IgD-negative memory B cell (primary cell): ENCODE data around the gene DACT1. TPM values are rescaled to one million over a fixed set of nuclear protein-coding genes. Genes with fewer than 3 reads are reported as not detected.

Experiments
- H3K27ac Mint-ChIP-seq, 3 donors: one replicate each; pipeline ENCODE4 v1.8.0; 2020 to 2022; ENCODE audit warnings: mild to moderate bottlenecking in 3 of 3, mixed read lengths in 3 of 3, moderate library complexity in 1 of 3
- H3K27me3 Mint-ChIP-seq: one replicate; pipeline ENCODE4 v1.8.0; 2021; ENCODE audit warnings: mixed read lengths
- H3K36me3 Mint-ChIP-seq: one replicate; pipeline ENCODE4 v1.8.0; 2020; ENCODE audit warnings: mild to moderate bottlenecking, mixed read lengths
- H3K4me1 Mint-ChIP-seq, 3 donors: one replicate each; pipeline ENCODE4 v1.8.0; 2020 to 2022; ENCODE audit warnings: mixed read lengths in 3 of 3, mild to moderate bottlenecking in 1 of 3
- H3K4me3 Mint-ChIP-seq, 4 donors: one replicate each; pipeline ENCODE4 v1.8.0; 2020 to 2022; ENCODE audit warnings: mild to moderate bottlenecking in 4 of 4, mixed read lengths in 4 of 4, moderate library complexity in 3 of 4
- H3K9me3 Mint-ChIP-seq, 3 donors: one replicate each; pipeline ENCODE4 v1.8.0; 2020 to 2021; ENCODE audit warnings: mixed read lengths in 3 of 3, mild to moderate bottlenecking in 1 of 3
- polyA plus RNA-seq: library from polyadenylated mRNA; unstranded; fragments of 300-500 nt; fragmentation: Illumina TruSeq; gene quantifications from one replicate; pipeline ENCODE4 v1.2.3, GENCODE V29; 2021

DACT1 gene
- polyA plus RNA-seq, 1 donor from 2014 or later, result 0.25 TPM

DNA sequence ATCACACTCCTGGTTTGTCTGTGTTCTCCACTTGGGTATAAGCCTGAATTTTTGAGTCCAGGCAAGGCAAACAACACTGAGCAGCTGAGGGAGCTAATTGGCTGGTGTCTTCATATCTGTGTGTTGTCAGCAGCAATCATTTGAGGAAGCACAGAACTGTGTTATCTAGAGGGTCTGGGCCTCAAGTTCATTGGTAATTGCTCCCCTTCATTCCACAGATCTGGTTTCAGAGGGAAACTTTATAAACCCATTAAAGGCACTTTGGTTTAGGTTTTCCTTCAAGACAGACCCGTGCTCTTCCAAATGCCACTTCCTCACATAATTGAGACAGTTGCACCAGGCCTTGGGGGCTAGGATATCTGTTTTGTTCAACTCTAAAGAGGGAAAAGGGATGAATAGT is 5.6 kb downstream of the DACT1 start:
- Mint-ChIP-seq H3K9me3 (no peaks in the 10 kb centered on the region), H3K4me3 (no peak overlapping the region), H3K4me1 (peaks cover 0 to 11% (median 9%) of the 10 kb centered on the region in 3 donors), H3K27ac (no peak overlapping the region), H3K27me3 (peaks cover 14% of the 10 kb centered on the region), H3K36me3 (peaks cover 1% of the 10 kb centered on the region)

DNA sequence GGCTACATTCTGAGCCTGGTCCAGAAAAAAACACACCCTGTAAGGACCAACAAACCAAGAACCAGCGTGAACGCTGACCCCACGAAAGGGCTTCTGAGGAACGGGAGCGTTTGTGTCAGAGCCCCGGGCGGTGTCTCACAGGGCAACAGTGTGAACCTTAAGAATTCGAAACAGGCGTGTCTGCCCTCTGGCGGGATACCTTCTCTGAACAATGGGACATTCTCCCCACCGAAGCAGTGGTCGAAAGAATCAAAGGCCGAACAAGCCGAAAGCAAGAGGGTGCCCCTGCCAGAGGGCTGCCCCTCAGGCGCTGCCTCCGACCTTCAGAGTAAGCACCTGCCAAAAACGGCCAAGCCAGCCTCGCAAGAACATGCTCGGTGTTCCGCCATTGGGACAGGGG is 7.9 kb downstream of the DACT1 start:
- H3K27me3 Mint-ChIP-seq, result peaks cover 1% of the 10 kb centered on the region
- no peak overlapping the region for H3K4me3 Mint-ChIP-seq
- no peak overlapping the region for H3K27ac Mint-ChIP-seq
- H3K36me3 Mint-ChIP-seq, result peaks cover 3% of the 10 kb centered on the region
- H3K4me1 Mint-ChIP-seq, result no peaks in the 10 kb centered on the region
- no peaks in the 10 kb centered on the region for H3K9me3 Mint-ChIP-seq

DNA sequence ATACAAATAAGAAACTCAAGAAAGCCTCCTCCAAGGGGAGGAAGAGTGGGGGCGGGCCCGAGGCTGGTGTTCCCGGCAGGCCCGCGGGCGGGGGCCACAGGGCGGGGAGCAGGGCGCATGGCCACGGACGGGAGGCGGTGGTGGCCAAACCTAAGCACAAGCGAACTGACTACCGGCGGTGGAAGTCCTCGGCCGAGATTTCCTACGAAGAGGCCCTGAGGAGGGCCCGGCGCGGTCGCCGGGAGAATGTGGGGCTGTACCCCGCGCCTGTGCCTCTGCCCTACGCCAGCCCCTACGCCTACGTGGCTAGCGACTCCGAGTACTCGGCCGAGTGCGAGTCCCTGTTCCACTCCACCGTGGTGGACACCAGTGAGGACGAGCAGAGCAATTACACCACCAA is 8.7 kb downstream of the DACT1 start:
- no peaks in the 10 kb centered on the region for H3K4me1 Mint-ChIP-seq
- no peak overlapping the region for H3K27ac Mint-ChIP-seq
- no peak overlapping the region for H3K4me3 Mint-ChIP-seq
- no peaks in the 10 kb centered on the region for H3K27me3 Mint-ChIP-seq
- peaks cover 3% of the 10 kb centered on the region for H3K36me3 Mint-ChIP-seq
- no peaks in the 10 kb centered on the region for H3K9me3 Mint-ChIP-seq

DNA sequence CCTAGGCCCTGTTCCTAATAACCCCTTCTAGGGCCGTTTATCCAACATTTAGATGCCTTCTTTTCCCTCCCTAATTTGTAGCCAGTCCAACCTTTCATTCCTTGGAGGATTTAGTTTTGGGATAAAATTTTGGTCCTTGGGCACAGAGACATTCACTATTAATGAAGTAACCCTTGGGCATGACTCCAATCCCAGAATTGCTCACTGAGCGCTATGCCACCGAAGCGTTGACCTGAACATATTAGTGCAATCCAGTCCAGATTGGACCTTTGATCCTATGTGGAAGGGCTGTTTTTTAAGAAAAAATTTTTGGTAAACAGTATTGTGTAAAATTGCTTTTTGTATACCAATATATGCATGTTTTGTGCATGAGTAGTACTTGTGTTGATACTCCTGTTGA is 10.0 kb downstream of the DACT1 start:
- peaks cover 3% of the 10 kb centered on the region for H3K36me3 Mint-ChIP-seq
- no peaks in the 10 kb centered on the region for H3K4me1 Mint-ChIP-seq
- H3K9me3 Mint-ChIP-seq, result no peaks in the 10 kb centered on the region
- no peak overlapping the region for H3K27ac Mint-ChIP-seq
- no peak overlapping the region for H3K4me3 Mint-ChIP-seq
- no peaks in the 10 kb centered on the region for H3K27me3 Mint-ChIP-seq

DNA sequence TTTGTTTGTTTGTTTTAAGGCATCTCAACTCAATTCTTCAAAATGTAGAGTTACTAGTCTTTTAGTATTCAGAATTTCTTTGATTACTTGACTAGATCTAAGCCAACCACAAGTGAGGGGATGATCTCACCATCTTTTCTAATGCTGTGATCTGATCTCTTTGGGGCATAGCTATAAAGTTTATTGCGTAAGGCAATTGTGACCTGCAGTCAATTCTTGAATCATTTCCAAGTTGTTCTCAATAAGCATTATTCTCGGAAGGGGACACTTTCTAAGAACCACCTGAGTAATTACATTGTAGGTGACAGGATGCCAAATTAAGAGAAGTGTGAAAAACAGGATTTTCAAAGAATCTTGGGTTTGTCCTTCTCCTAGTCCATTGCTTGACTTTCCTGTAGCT is 13.1 kb downstream of the DACT1 start:
- H3K4me3 Mint-ChIP-seq, result no peak overlapping the region
- H3K36me3 Mint-ChIP-seq, result peaks cover 1% of the 10 kb centered on the region
- no peaks in the 10 kb centered on the region for H3K9me3 Mint-ChIP-seq
- H3K27ac Mint-ChIP-seq, result no peak overlapping the region
- no peaks in the 10 kb centered on the region for H3K4me1 Mint-ChIP-seq
- H3K27me3 Mint-ChIP-seq, result peaks cover 2% of the 10 kb centered on the region

DNA sequence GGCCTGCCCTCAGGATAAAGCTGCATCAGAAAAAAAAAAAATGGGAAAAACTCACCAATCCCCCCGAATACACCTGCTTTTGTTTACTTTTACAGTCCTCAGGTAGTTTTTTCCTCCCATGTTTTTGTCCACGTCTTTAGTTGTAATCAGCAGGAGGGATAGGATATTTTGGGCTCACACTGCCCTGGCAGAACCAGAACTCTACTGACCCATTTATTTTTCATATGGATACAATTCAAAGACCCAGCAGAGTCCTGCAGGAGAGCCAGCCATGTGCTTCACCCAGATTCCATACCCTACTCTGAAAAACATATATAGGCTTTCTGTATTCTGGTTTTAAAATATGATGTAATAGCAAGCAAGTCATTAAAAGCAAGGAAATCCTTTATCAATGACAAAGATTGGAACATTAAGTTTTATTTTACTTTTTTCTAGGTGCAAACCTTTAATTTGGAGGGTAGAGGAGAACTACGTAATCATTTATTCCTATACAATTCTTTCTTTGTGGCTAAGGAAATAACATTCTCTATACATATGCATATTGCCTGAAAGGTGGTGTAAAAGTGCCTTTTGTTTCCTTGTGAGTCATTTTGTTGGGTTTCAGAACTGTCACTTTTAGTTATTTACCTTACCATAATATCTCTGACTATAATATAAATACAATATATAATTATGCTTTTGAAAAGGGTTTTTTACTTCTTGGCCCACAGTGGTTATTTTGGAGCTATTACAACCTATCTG is 19.1 kb downstream of the DACT1 start:
- H3K36me3 Mint-ChIP-seq, result no peaks in the 10 kb centered on the region
- H3K27me3 Mint-ChIP-seq, result peaks cover 2% of the 10 kb centered on the region
- peaks cover 0 to 1% (median 0%) of the 10 kb centered on the region in 3 donors for H3K9me3 Mint-ChIP-seq
- H3K27ac Mint-ChIP-seq, result no peak overlapping the region
- H3K4me3 Mint-ChIP-seq, result no peak overlapping the region
- H3K4me1 Mint-ChIP-seq, result no peaks in the 10 kb centered on the region

DNA sequence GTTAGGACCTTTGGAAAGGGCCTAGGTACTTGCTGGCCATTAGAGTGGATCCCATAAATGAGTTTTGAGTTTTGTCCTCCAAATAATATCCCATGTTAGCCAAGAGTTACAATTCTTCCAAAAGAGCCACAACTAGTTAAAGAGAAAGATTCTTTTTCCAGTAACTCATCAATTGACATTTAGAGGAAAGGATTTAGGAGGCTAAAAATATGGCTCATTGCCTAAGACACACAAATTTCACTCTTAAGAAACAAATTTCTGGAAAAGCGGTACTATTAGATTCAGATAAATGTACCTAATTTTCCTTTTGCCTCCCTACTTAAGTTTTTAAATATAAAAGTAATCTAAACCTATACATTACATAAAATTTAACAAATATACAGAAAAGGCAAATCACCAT is 21.3 kb downstream of the DACT1 start:
- Mint-ChIP-seq H3K27me3 (peaks cover 7% of the 10 kb centered on the region), H3K9me3 (peaks cover 0 to 1% (median 0%) of the 10 kb centered on the region in 3 donors), H3K4me1 (no peaks in the 10 kb centered on the region), H3K4me3 (no peak overlapping the region), H3K27ac (no peak overlapping the region), H3K36me3 (no peaks in the 10 kb centered on the region)

DNA sequence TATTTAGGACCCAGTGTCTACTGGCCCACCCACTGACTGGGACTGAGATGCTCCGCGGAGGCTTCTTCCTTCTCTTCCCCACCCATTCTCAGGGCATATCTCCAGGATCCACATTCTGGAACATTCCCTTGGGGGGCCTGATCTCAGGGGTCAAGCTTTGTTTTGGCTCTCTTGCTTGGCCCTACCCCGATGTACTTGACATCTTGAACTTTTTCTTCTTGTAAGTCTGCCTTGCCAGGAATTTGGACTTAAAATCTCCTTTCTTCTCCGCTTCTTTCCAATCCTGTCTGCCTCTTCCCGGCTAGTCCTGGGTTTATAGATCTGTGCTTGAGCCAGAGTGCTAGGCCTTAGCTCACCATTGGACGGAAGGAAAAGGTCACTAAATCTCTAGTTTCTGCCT is 22.1 kb downstream of the DACT1 start:
- Mint-ChIP-seq H3K27ac (no peak overlapping the region), H3K4me3 (no peak overlapping the region), H3K27me3 (peaks cover 9% of the 10 kb centered on the region), H3K36me3 (no peaks in the 10 kb centered on the region), H3K9me3 (peaks cover 0 to 1% (median 0%) of the 10 kb centered on the region in 3 donors), H3K4me1 (no peaks in the 10 kb centered on the region)

DNA sequence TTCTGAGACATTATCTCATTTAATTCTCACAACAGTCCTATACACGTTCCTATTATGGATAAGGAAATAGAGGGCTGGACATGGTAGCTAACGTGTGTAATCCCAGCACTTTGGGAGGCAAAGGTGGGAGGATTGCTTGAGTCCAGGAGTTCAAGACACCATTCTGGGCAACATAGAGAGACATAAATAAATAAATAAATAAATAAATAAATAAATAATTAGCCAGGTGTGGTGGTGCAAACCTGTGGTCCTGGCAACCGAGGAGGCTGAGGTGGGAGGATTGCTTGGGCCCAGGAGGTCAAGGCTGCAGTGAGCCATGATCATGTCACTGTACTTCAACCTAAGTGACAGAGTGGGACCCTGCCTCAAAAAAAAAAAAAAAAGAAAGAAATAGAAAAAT is 22.6 kb downstream of the DACT1 start:
- Mint-ChIP-seq H3K27me3 (peaks cover 9% of the 10 kb centered on the region), H3K27ac (no peak overlapping the region), H3K4me1 (no peaks in the 10 kb centered on the region), H3K36me3 (no peaks in the 10 kb centered on the region), H3K9me3 (peaks cover 0 to 1% (median 0%) of the 10 kb centered on the region in 3 donors), H3K4me3 (no peak overlapping the region)

DNA sequence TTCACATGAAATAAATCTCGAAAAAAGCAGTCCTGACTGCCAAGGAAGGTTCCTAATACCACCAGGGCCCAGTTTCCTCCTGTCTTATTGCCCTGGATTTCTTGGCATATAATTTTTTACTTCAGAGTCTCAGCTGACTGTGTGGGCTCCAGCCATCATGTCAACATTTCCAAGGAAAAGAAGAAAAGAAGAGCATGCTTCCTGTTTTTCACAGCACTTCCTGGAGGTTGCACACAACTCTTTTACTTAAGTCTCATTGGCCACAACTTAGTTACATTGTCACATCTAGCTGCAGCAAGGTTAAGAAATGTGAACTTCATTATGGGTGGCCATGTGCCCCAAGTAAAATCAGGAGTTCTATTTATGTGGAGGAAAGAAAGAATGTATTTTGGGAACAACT is 24.3 kb downstream of the DACT1 start:
- H3K4me3 Mint-ChIP-seq, result no peak overlapping the region
- peaks cover 9% of the 10 kb centered on the region for H3K27me3 Mint-ChIP-seq
- no peaks in the 10 kb centered on the region for H3K36me3 Mint-ChIP-seq
- H3K27ac Mint-ChIP-seq, result no peak overlapping the region
- H3K4me1 Mint-ChIP-seq, result no peaks in the 10 kb centered on the region
- no peaks in the 10 kb centered on the region for H3K9me3 Mint-ChIP-seq

DNA sequence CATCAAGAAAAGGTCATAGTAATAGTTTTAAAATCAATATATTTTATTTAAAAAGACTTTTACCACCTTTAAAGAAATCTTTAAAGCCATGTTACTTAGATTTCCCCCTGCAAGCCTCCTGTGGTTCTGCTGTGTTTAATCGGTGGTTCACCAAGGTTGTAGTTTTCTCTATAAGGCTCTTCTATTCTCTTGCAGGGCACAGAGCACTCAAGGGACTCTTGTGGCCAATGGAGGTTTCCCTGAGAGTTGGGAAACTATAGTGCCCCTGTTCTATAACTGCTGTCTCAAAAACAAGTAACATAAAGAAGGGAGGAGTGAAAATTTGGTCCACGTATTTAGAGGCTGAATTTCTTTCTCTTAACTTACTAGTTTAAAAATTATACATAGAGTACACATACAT is 25.0 kb downstream of the DACT1 start:
- Mint-ChIP-seq H3K27me3 (peaks cover 9% of the 10 kb centered on the region), H3K27ac (no peak overlapping the region), H3K4me1 (no peaks in the 10 kb centered on the region), H3K4me3 (no peak overlapping the region), H3K36me3 (no peaks in the 10 kb centered on the region), H3K9me3 (no peaks in the 10 kb centered on the region)

DNA sequence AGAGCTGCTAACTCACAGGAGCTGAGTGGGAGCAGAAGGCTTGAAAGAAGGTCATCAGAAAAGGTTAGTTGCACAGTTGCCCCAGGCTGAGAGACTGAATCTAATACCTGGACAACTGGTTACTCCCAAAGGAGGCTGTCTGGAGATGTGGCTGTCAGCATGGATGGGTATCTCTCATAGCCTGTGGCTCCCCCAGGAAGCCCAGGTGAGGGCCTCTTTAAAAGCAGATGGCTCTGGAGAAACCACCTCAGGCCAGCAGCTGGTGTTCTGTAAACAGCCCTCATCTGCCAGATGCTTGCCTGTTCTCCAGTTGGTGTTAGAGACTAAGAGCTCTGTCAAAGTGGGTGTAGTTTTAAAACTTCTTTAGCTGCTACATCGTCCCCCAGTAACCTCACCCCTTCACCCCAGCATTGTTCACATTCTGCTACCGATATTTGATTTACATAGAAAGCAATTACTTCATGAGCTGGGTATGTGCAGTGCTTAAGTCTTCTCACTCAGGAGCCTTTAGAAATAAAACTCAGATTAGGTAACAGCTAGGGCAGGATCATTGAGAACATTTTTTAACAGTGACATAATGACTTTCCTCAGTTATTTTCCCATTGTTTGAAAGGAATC is 25.8 kb downstream of the DACT1 start:
- Mint-ChIP-seq H3K36me3 (no peaks in the 10 kb centered on the region), H3K4me3 (no peak overlapping the region), H3K9me3 (no peaks in the 10 kb centered on the region), H3K27ac (no peak overlapping the region), H3K4me1 (no peaks in the 10 kb centered on the region), H3K27me3 (peaks cover 11% of the 10 kb centered on the region)

DNA sequence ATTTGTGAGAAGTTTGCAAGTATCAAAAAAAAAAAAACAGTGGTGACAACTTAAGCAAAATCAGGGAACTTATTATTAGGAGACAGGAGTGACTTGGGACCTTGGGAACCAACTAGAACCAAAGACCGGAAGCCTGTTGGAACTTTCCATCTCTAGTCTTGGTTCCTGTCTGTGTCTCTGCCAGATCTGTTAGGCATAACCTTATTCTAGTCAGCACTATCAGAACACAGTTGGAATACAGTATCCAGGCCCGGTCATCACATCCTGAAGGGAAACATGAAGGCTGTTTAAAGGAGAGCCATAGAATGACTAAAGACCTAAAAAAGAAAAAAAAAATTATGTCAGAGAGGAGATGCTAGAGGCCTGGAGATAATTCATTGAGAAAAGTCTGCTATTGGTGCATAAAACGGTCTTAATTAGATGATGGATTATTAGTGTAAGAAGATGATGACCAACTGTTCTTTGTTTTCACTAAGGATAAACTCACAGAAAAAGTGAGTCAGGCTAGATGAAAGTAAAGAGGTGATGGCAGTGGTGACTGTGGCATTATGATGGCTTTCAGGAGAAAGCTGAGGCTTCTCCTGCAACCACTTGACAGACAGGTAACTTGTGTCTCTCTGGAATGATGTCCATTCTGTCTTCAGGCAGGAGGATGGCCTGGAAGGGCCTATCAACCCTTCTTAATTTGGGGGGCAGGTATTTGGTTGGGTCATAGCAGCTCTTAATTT is 28.2 kb downstream of the DACT1 start:
- H3K27me3 Mint-ChIP-seq, result peaks cover 15% of the 10 kb centered on the region
- no peaks in the 10 kb centered on the region for H3K9me3 Mint-ChIP-seq
- H3K27ac Mint-ChIP-seq, result no peak overlapping the region
- H3K4me3 Mint-ChIP-seq, result no peak overlapping the region
- H3K4me1 Mint-ChIP-seq, result no peaks in the 10 kb centered on the region
- H3K36me3 Mint-ChIP-seq, result no peaks in the 10 kb centered on the region

DNA sequence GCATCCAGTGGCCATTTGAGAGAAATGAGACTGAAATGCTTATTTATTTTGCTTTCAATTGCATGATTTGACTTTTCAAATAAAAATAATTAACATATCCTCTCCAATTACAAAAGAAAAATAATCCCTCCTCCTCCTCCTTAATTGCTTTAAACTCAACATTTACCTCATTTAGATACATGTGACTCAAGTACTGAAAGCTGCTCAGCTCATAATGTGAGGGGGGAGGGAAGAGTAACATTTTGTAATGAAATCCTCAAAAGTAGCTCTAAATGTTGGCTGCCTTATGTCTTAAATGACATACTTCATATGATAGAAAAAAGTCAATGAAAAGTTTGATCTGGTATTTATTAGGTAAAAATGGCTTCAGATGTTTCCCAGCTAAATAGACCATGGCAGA is 29.0 kb downstream of the DACT1 start:
- Mint-ChIP-seq H3K36me3 (no peaks in the 10 kb centered on the region), H3K27ac (no peak overlapping the region), H3K27me3 (peaks cover 15% of the 10 kb centered on the region), H3K4me3 (no peak overlapping the region), H3K4me1 (no peaks in the 10 kb centered on the region), H3K9me3 (no peaks in the 10 kb centered on the region)

DNA sequence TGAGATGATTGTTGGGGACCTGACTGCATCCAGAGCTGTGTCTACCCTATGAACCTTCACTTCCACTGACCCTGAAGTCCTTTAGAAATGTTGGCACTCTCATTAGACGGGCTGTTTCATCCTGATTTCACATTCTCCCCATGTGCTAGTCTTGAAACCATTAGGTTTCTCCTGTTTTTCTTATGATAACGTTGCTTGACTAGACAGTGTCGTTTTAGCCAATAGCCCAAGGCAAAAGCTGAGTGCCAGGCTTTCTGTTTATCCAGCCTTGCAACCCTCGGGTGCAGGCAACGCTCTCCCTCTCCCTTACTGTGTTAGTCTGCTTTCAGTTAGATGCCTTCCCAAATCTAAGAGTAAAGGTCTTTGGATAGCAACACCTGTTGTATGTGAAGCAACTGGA is 30.1 kb downstream of the DACT1 start:
- Mint-ChIP-seq H3K4me1 (no peaks in the 10 kb centered on the region), H3K9me3 (no peaks in the 10 kb centered on the region), H3K36me3 (no peaks in the 10 kb centered on the region), H3K27me3 (peaks cover 13% of the 10 kb centered on the region), H3K4me3 (no peak overlapping the region), H3K27ac (no peak overlapping the region)
